ENCODE measurements around the gene CLCNKB. TPM values are rescaled to one million over a fixed set of nuclear protein-coding genes. Genes with fewer than 3 reads are reported as not detected.
A peak's percentile ranks its signal among the peaks of the same experiment; 100 is the strongest.
"Not testable (repeated sequence)": the region's sequence is repeated elsewhere in the genome, so short reads cannot be mapped to it uniquely, and the experiment has no call there.

CLCNKB gene
- total and polyA plus RNA-seq, 4 experiments from 2014 or later = not detected

GRCh38 chr1:16061989-16062686, 18.6 kb downstream of the CLCNKB start:
- H3K36me3 ChIP-seq (ENCODE audit: insufficient read depth, low read length); H3K9me3 ChIP-seq (ENCODE audit: control insufficient read depth in 1 of 2, low read length in 2 of 2); H3K4me3 Mint-ChIP-seq; H3K27me3 ChIP-seq (ENCODE audit: insufficient read depth, low read length); DNase-seq; H3K27me3 Mint-ChIP-seq; CTCF ChIA-PET (ENCODE audit: partially characterized antibody); H3K4me3 ChIP-seq (ENCODE audit: low read length in 2 of 2); POLR2A ChIA-PET (ENCODE audit: partially characterized antibody); intact Hi-C loops (cut with micrococcal nuclease); H3K27ac Mint-ChIP-seq; H3K9me3 Mint-ChIP-seq; H3K36me3 Mint-ChIP-seq; H3K27ac ChIP-seq (ENCODE audit: low read depth, low read length): not testable (repeated sequence)
- peaks cover 12% of the 10 kb centered on the region for H3K4me1 ChIP-seq (ENCODE audit: insufficient read depth, low read length)
- peaks cover 8 to 22% (median 15%) of the 10 kb centered on the region in 4 donors for H3K4me1 Mint-ChIP-seq

- H3K27ac ChIP-seq (ENCODE audit: low read depth, low read length); H3K9me3 Mint-ChIP-seq; H3K4me3 ChIP-seq (ENCODE audit: low read length in 2 of 2); H3K36me3 Mint-ChIP-seq; CTCF ChIA-PET (ENCODE audit: partially characterized antibody); H3K9me3 ChIP-seq (ENCODE audit: control insufficient read depth in 1 of 2, low read length in 2 of 2); H3K36me3 ChIP-seq (ENCODE audit: insufficient read depth, low read length); H3K4me3 Mint-ChIP-seq; H3K27me3 ChIP-seq (ENCODE audit: insufficient read depth, low read length); H3K27ac Mint-ChIP-seq; H3K27me3 Mint-ChIP-seq; DNase-seq; intact Hi-C loops (cut with micrococcal nuclease); POLR2A ChIA-PET (ENCODE audit: partially characterized antibody): not testable (repeated sequence)
- H3K4me1 ChIP-seq (ENCODE audit: insufficient read depth, low read length) = peaks cover 12% of the 10 kb centered on the region
- H3K4me1 Mint-ChIP-seq = peaks cover 8 to 22% (median 15%) of the 10 kb centered on the region in 4 donors
Observed at GRCh38 chr1:16062687-16063075, 19.1 kb downstream of the CLCNKB start.

DNA sequence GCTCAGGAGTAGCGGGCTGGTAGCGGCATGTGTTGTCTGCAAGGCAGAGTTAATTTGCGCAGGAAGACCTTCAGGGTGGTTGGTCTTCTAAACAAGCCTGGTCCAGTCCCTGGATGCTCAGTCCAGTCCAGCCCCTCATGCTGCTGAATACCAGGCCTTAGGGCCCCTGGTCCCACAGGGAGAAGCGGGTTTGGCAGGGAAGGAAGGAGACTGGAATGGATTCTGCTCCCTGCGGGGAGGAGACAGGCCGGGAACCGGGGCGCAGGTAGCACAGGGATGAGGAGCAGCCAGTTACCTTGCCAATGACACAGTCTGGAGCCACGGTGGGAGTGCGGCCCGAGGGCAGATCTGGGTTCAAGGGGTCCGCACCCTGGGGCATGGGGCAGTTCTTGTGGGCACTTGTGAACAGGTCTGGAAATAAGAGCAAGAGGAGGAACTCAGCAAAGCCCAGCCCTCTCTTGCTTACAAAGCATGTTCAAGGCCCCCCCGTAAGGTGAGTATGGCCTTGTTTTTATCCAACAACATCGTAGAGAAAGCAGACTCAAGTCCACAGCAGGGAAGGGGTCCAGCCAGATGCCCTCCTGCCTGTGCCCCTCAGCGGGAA, 19.7 kb downstream of the CLCNKB start:
- POLR2A ChIA-PET (ENCODE audit: partially characterized antibody) = no interaction called here
- H3K27me3 Mint-ChIP-seq = peaks cover 1 to 3% of the 10 kb centered on the region in 2 donors

GRCh38 chr1:16063921-16064320, 20.3 kb downstream of the CLCNKB start:
- no peaks in the 10 kb centered on the region for H3K36me3 ChIP-seq (ENCODE audit: insufficient read depth, low read length)
- ChIA-PET CTCF (ENCODE audit: partially characterized antibody) (no interaction called here), POLR2A (ENCODE audit: partially characterized antibody) (no interaction called here)
- no peak overlapping the region for H3K4me3 ChIP-seq (ENCODE audit: low read length in 2 of 2)
- no peaks in the 10 kb centered on the region for H3K9me3 ChIP-seq (ENCODE audit: control insufficient read depth in 1 of 2, low read length in 2 of 2)
- no peak overlapping the region for H3K27ac ChIP-seq (ENCODE audit: low read depth, low read length)
- Mint-ChIP-seq H3K9me3 (peaks cover 0 to 2% (median 0%) of the 10 kb centered on the region in 8 donors), H3K36me3 (no peaks in the 10 kb centered on the region), H3K27me3 (peaks cover 1 to 4% of the 10 kb centered on the region in 2 donors), H3K4me3 (peak overlapping the region in 1 of 8 donors; percentile 13), H3K27ac (no peak overlapping the region), H3K4me1 (peaks cover 8 to 22% (median 17%) of the 10 kb centered on the region in 4 donors)
- H3K4me1 ChIP-seq (ENCODE audit: insufficient read depth, low read length) = peaks cover 12% of the 10 kb centered on the region
- DNase-seq = no peak
- intact Hi-C loops (cut with micrococcal nuclease) = no loop called here
- H3K27me3 ChIP-seq (ENCODE audit: insufficient read depth, low read length) = no peaks in the 10 kb centered on the region

More for the DNA sequence above, 19.7 kb downstream of the CLCNKB start:
- intact Hi-C loops (cut with micrococcal nuclease) = no loop called here
- H3K4me1 ChIP-seq (ENCODE audit: insufficient read depth, low read length) = peaks cover 12% of the 10 kb centered on the region
- CTCF ChIA-PET (ENCODE audit: partially characterized antibody) = no interaction called here
- DNase-seq = no peak
- no peak overlapping the region for H3K27ac ChIP-seq (ENCODE audit: low read depth, low read length)
- Mint-ChIP-seq H3K9me3 (peaks cover 0 to 2% (median 0%) of the 10 kb centered on the region in 8 donors), H3K27ac (peak overlapping the region in 1 of 7 donors; percentile 18), H3K36me3 (no peaks in the 10 kb centered on the region), H3K4me3 (peak overlapping the region in 1 of 8 donors; percentile 7), H3K4me1 (peaks cover 8 to 22% (median 15%) of the 10 kb centered on the region in 4 donors)
- H3K36me3 ChIP-seq (ENCODE audit: insufficient read depth, low read length) = no peaks in the 10 kb centered on the region
- no peaks in the 10 kb centered on the region for H3K27me3 ChIP-seq (ENCODE audit: insufficient read depth, low read length)
- no peaks in the 10 kb centered on the region for H3K9me3 ChIP-seq (ENCODE audit: control insufficient read depth in 1 of 2, low read length in 2 of 2)
- H3K4me3 ChIP-seq (ENCODE audit: low read length in 2 of 2) = no peak overlapping the region

DNA sequence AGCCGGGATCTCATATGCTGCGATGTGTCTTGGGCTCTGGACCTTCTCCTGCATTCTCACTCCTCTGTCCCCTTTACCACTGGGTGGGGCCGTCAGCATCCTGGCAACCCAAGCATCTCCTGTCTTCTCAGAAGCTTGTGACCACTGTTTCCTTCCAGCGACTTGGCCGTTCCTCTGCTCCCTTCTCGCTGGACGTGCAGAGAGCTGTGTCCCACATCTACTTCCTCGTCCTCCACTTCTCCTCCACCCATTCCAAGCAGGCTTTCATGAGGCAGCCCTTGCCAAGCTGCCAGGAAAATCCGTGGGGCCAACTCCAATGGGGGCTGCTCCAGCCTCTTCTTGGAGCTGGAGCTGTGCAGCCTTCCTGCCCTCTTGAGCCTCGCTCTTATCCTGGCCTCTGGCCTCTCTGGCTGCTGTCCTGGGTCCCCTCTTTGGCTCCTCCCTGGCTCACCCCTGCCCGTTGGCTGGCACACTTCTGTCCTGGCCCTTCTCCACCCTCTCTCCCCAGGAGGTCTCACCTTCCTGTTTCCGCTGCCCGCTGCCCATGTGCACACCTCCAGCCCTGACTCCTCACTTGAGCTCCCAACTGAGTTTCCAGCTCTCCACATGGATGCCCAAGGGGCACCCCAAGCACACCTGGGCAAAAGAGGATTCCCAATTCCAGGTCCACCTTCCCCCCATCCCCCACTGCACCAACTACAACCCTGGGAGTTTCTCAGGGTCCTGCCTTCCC, 21.1 kb downstream of the CLCNKB start:
- peaks cover 0 to 2% (median 0%) of the 10 kb centered on the region in 8 donors for H3K9me3 Mint-ChIP-seq
- CTCF ChIA-PET (ENCODE audit: partially characterized antibody) = no interaction called here
- Histone ChIP-seq H3K27me3 (ENCODE audit: insufficient read depth, low read length) (no peaks in the 10 kb centered on the region), H3K4me3 (ENCODE audit: low read length in 2 of 2) (no peak overlapping the region), H3K4me1 (ENCODE audit: insufficient read depth, low read length) (peaks cover 15% of the 10 kb centered on the region), H3K9me3 (ENCODE audit: control insufficient read depth in 1 of 2, low read length in 2 of 2) (no peaks in the 10 kb centered on the region), H3K36me3 (ENCODE audit: insufficient read depth, low read length) (no peaks in the 10 kb centered on the region), H3K27ac (ENCODE audit: low read depth, low read length) (no peak overlapping the region)
- peak overlapping the region in 1 of 8 donors; percentile 3 for H3K4me3 Mint-ChIP-seq
- POLR2A ChIA-PET (ENCODE audit: partially characterized antibody) = no interaction called here
- H3K27ac Mint-ChIP-seq = peak overlapping the region in 3 of 7 donors; percentile 13 to 31 (median 24)
- H3K27me3 Mint-ChIP-seq = peaks cover 1 to 4% of the 10 kb centered on the region in 2 donors
- H3K4me1 Mint-ChIP-seq = peaks cover 8 to 27% (median 19%) of the 10 kb centered on the region in 4 donors
- DNase-seq = no peak
- intact Hi-C loops (cut with micrococcal nuclease) = no loop called here
- H3K36me3 Mint-ChIP-seq = no peaks in the 10 kb centered on the region

- Mint-ChIP-seq H3K4me1 (peaks cover 13 to 32% (median 24%) of the 10 kb centered on the region in 4 donors), H3K4me3 (no peak overlapping the region), H3K27me3 (peaks cover 1 to 4% of the 10 kb centered on the region in 2 donors), H3K36me3 (no peaks in the 10 kb centered on the region), H3K9me3 (peaks cover 0 to 2% (median 0%) of the 10 kb centered on the region in 8 donors), H3K27ac (peak overlapping the region in 1 of 7 donors; percentile 24)
- intact Hi-C loops (cut with micrococcal nuclease) = no loop called here
- no peaks in the 10 kb centered on the region for H3K36me3 ChIP-seq (ENCODE audit: insufficient read depth, low read length)
- H3K9me3 ChIP-seq (ENCODE audit: control insufficient read depth in 1 of 2, low read length in 2 of 2) = no peaks in the 10 kb centered on the region
- no peak overlapping the region for H3K4me3 ChIP-seq (ENCODE audit: low read length in 2 of 2)
- H3K27ac ChIP-seq (ENCODE audit: low read depth, low read length) = no peak overlapping the region
- POLR2A ChIA-PET (ENCODE audit: partially characterized antibody) = no interaction called here
- CTCF ChIA-PET (ENCODE audit: partially characterized antibody) = no interaction called here
- H3K4me1 ChIP-seq (ENCODE audit: insufficient read depth, low read length) = peaks cover 20% of the 10 kb centered on the region
- DNase-seq = no peak
- H3K27me3 ChIP-seq (ENCODE audit: insufficient read depth, low read length) = no peaks in the 10 kb centered on the region
Observed at GRCh38 chr1:16065269-16065576, 21.6 kb downstream of the CLCNKB start.

DNA sequence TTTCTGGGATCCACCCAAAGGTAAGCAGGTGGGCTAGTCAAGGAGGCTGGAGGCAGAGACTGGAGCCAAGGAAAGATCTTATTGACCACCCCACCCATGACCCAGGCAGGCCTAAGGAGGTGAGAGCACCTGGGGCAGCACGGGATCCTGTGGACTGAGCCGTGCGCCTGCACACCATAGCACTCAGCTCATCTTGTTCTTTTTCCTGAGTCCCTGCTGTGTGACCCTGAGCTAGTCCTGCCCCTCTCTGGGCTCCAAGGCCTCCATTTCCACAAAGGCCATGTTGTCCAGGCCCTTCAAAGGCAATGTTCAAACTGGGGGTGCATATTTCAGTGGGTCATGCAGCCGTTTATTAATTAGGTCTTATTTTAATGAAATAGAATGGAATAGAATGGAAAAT, 22.7 kb downstream of the CLCNKB start:
- Histone ChIP-seq H3K36me3 (ENCODE audit: insufficient read depth, low read length) (no peaks in the 10 kb centered on the region), H3K9me3 (ENCODE audit: control insufficient read depth in 1 of 2, low read length in 2 of 2) (no peaks in the 10 kb centered on the region), H3K27me3 (ENCODE audit: insufficient read depth, low read length) (no peaks in the 10 kb centered on the region), H3K27ac (ENCODE audit: low read depth, low read length) (no peak overlapping the region), H3K4me1 (ENCODE audit: insufficient read depth, low read length) (peaks cover 30% of the 10 kb centered on the region), H3K4me3 (ENCODE audit: low read length in 2 of 2) (no peak overlapping the region)
- H3K27ac Mint-ChIP-seq = no peak overlapping the region
- peaks cover 16 to 42% (median 30%) of the 10 kb centered on the region in 4 donors for H3K4me1 Mint-ChIP-seq
- H3K27me3 Mint-ChIP-seq = peaks cover 1 to 4% of the 10 kb centered on the region in 2 donors
- ChIA-PET POLR2A (ENCODE audit: partially characterized antibody) (no interaction called here), CTCF (ENCODE audit: partially characterized antibody) (interaction anchor here (0.8 to 1.3 kb wide), 3 partner anchors 14 to 252 kb away, joined by 3 to 4 read pairs (median 3); no protein-coding TSS in a partner anchor)
- no peak overlapping the region for H3K4me3 Mint-ChIP-seq
- H3K36me3 Mint-ChIP-seq = no peaks in the 10 kb centered on the region
- no peak for DNase-seq
- H3K9me3 Mint-ChIP-seq = peaks cover 0 to 2% (median 0%) of the 10 kb centered on the region in 8 donors
- intact Hi-C loops (cut with micrococcal nuclease) = no loop called here

Measured in CD4-positive, alpha-beta memory T cell (primary cell).